ENCODE data around the gene AIFM2.
"Not testable (repeated sequence)": the region's sequence is repeated elsewhere in the genome, so short reads cannot be mapped to it uniquely, and the experiment has no call there.

Gene AIFM2

DNA sequence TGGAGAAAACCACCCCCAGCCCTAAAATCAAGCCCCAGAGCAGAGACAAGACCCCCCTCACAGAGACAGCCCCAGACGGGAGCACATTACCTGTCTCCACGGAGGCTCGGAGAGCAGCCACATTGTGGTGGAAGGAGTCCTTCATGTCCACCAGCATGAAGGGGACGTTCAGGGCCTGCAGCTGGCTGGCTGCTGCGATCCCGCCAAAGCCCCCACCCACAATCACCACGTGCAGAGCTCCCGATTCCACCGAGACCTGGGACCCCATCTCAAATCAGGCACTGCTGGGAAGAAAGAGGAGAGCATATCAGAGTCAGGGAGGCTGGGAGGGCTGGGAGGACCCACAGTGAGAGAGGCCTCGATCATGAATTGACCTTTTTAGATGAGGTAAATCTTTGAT, 8.8 kb downstream of the AIFM2 start:
- DNase-seq (ENCODE audit: low read depth in 2 of 3, low spot score in 2 of 3): no peak

DNA sequence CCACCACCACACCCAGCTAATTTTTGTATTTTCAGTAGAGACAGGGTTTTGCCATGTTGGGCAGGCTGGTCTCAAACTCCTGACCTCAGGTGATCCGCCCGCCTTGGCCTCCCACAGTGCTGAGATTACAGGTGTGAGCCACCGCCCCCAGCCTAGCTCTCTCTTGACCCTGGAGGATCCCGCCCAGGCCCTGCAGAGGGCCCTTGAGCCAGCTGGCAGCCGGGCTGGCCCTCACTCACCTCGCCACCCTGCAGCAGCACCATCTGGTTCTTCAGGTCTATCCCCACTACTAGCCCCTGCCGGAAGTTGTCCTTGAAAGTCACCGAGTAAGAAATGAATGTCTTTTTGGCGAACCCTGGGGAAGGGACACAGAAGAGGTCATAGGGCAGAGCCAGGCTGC, 9.5 kb downstream of the AIFM2 start:
- DNase-seq (ENCODE audit: low read depth in 2 of 3, low spot score in 2 of 3): not testable (repeated sequence)

- DNase-seq (ENCODE audit: low read depth in 2 of 3, low spot score in 2 of 3): no peak
These were observed 9.9 kb downstream of the AIFM2 start for GRCh38 chr10:70122742-70123141.

DNA sequence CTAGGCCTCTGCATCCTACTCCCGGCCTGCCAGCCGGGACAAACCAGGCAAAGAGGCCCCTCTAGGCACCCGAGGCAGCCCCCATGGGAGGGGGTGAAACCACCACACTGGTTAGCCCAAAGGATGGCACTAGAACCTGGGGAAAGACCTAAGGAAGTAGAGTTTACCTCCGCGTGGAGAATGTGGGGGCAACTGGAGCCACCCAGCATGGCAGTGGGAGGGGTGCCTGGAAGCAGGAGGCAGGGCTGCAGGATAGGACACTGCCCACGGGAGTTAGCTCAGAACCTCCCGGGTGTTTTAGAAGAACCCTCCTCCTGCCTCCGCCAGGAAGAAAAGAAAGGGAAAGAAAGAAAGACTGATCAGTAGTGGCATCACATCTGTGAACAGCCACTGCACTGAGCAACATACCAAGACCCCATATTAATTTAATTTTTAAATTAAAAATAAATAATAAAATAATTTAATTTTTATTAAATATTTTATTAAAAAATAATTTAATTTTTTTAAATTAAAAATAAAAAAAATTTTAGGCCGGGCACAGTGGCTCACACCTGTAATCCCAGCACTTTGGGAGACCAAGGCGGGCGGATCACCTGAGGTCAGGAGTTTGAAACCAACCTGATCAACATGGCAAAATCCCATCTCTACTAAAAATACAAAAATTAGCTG, 11.2 kb downstream of the AIFM2 start:
- DNase-seq (ENCODE audit: low read depth in 2 of 3, low spot score in 2 of 3): no peak

GRCh38 chr10:70120417-70120816, 12.2 kb downstream of the AIFM2 start:
- no peak for DNase-seq (ENCODE audit: low read depth in 2 of 3, low spot score in 2 of 3)

- DNase-seq (ENCODE audit: low read depth in 2 of 3, low spot score in 2 of 3): no peak
These were observed 13.0 kb downstream of the AIFM2 start for GRCh38 chr10:70119623-70120022.

DNA sequence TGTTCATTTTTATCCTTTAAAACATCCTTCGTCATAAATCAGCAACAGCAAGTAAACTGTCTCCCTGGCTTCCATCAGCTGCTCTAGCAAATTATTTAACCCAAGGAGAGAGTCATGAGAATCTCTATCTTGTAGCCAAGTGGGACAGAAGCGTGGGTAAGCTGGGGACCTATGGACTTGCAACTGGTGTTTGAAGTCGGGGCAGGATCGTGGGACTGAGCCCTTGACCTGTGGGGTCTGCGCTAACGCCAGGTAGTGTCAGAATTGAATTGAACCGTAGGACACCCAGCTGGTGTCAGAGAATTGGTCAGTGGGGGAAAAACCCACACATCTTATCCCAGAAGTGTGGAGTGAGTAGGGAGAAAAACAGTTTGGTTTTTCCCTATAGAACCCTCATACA, 13.4 kb downstream of the AIFM2 start:
- DNase-seq (ENCODE audit: low read depth in 2 of 3, low spot score in 2 of 3): no peak

- no peak for DNase-seq (ENCODE audit: low read depth in 2 of 3, low spot score in 2 of 3)
These were observed 14.4 kb downstream of the AIFM2 start for GRCh38 chr10:70118196-70118595.

DNA sequence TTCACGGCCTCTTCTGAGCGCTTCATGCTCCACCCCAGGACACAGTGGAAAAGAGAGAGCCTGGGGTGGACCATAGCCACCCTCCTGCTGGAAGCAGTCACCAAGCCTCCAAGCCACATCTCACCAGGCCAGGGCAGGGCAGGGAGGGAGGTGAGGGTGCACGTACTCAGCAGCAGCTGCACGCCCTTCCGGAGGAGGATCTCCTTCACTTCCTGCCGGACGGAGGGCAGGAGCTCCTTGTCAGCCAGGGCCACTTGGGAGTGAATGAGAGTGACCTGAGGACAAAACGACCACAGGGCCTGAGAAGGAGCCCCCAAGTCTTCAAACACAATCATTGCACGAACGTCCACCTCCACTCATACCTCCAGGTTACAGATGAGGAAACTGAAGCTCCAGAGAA, 15.0 kb downstream of the AIFM2 start:
- DNase-seq (ENCODE audit: low read depth in 2 of 3, low spot score in 2 of 3): no peak

DNA sequence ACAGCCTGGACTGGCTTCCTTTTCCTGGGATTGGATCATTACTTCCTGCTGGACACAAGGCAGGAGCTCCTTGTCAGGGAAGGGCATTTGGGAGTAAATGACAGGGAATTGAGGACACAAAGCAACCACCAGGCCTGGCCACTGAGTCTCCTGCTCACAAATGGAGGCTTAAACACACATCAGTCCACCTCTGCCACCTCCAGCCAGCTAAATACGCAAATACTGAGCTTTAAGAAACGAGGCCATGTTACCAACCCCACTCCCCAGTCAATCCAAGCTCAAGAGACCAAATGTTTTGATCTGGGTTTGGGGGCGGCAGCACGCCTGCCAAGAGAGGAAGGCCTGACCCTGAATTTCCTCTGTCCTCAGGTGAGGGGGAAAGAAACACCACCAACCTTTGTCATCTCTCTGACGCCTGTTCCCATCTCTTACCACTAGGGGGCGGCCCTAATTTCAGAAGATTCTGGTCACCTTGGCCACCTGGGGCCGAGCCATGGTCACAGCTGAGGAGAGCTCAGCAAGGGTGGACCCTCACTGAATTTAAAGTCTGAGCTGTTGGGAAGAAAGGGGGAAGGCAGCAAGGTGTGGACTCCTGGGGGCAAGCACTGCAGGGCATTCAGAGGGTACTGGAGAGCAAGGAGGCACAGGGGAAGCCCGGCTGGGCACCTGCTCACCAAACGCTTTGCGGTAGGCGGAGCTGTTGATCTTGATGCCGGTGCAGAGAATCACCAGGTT, 16.5 kb downstream of the AIFM2 start:
- DNase-seq (ENCODE audit: low read depth in 2 of 3, low spot score in 2 of 3): peak in 1 of 3 experiments; percentile 42

DNA sequence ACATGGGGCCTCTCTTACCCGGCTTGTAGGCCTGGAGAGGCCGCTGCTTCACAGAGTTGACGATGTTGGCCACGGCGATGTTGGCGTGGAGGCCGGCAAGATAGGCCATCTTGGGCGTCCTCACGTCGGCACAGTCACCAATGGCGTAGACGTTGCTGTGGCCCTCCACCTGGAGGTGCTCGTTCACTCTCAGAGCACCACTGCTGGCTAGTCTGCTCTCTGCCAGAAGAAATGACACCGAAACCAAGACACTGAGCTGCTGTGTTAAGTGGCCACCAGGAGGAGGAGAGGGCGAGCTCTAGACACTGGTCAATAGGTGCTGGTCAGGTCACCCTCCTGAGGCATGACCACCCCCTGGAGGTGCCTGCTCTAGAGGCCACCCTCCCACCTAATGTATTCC, 17.7 kb downstream of the AIFM2 start:
- no peak for DNase-seq (ENCODE audit: low read depth in 2 of 3, low spot score in 2 of 3)

- no peak for DNase-seq (ENCODE audit: low read depth in 2 of 3, low spot score in 2 of 3)
These were observed 20.6 kb downstream of the AIFM2 start for GRCh38 chr10:70112071-70112470.

GRCh38 chr10:70111496-70111895, 21.1 kb downstream of the AIFM2 start:
- no peak for DNase-seq (ENCODE audit: low read depth in 2 of 3, low spot score in 2 of 3)

DNA sequence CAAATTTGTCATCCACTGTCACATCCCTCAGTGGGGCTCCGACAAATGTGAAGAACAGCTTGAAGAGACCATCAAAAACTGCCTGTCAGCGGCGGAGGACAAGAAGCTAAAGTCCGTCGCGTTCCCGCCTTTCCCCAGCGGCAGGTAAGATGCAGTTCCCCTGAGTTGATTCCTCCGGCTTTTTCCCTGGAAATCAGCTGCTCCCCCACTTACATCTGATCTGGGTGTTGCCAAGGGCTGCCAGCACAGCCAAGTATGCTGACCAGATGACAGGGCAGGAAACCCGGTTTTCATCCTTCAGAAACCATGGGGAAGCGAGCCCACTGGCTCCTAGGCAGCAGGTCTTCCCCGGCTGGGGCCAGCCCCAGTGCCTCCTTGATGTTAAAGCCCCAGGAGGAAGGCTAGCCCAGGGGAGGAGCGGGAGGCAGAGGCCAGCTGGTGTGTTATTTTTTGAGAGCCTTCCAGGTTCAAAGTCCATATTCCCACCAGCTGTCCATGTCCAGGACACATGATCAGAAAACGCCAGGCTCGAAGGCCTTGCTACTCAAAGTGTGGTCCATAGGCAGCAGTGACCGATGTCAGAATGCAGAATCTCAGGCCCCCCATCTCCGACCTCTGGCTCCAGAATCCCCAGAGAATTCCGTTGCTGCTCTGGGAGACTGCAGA, 23.4 kb downstream of the AIFM2 start:
- no peak for DNase-seq (ENCODE audit: low read depth in 2 of 3, low spot score in 2 of 3)

DNA sequence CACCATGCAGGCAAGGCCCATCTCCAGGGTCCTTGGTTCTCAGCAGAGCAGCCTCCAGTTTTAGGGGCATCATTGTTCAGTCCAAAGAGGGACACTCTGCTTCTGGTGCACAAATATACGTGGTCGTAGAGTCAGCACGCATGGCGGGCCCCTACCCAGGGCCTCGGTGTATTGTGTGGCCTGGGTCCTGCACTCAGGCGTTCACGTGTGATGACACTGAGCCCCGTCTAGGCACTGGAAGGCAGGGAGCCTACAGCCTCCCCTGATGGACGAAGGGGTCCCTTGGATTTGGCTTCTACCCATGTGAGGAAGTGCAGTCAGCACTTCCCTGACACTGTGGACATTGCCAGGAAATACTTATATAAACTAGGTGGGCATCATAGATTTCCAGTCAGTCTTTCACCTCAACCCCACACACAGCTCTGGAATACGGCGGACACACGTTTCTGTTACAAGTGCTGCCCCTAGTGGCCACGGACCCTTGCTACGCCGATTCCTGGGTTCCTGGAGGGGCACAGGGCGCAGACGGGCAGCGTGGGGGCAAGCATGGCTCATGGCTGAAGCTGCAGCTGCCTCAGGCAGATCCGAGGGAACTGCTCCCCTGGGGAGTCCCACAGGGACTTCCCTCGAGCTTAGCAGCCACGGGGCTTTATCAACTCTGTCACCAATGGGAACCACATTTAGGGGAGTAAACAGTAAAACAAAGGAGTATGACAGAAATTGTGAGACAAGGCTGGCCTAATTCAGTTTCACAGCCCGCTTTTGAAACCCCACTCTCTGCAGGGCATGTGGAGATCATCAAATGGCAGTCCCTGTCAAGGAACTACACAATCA, 25.4 kb downstream of the AIFM2 start:
- DNase-seq (ENCODE audit: low read depth in 2 of 3, low spot score in 2 of 3): no peak

- no peak for DNase-seq (ENCODE audit: low read depth in 2 of 3, low spot score in 2 of 3)
These were observed 31.0 kb downstream of the AIFM2 start for GRCh38 chr10:70101668-70102067.

GRCh38 chr10:70101068-70101562, 31.5 kb downstream of the AIFM2 start:
- not testable (repeated sequence) for DNase-seq (ENCODE audit: low read depth in 2 of 3, low spot score in 2 of 3)

- DNase-seq (ENCODE audit: low read depth in 2 of 3, low spot score in 2 of 3): no peak
These were observed 34.4 kb downstream of the AIFM2 start for GRCh38 chr10:70098271-70098670.

DNA sequence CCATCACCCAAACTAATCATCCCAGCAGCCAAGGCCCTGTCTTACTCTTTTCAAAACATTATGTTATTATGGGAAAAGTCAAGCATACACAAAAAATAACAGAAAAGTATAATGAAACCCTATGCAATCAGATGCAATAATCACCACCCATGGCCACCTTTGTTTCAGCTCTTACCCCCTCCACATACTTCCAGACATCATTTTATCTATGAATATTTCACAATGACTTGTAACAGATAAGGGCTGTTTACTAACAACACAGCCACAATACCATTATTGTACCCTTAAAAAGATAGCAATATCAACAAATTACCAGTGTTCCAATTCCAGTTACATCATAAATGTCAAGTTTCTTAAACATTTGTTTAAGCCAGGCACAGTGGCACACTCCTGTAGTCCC, 35.2 kb downstream of the AIFM2 start:
- DNase-seq (ENCODE audit: low read depth in 2 of 3, low spot score in 2 of 3): no peak

GRCh38 chr10:70096705-70097420, 35.8 kb downstream of the AIFM2 start:
- DNase-seq (ENCODE audit: low read depth in 2 of 3, low spot score in 2 of 3): no peak
